Measurements from ENCODE around the gene IRX3. TPM values are rescaled to one million over a fixed set of nuclear protein-coding genes. Genes with fewer than 3 reads are reported as not detected.

IRX3 gene
- total RNA-seq, 2 donors from 2014 or later = 33.2 to 95.1 TPM

DNA sequence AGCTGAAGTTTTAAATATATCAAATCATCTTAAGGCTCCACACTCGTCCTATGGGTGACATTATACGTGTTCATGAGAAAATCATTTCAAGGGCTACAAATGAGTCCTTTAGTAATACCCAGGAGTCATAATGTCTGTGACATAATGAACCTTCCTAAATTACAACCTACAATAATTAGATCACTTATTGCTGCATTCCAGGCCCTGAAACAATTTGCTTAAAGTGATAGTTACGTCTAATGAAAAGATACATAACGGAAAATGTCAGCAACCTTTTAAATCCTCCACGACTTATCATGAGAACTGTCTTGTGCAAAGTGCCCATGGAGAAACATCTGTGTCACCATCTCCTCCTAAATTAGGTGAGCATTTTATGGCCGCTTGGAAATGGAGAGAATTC lies 43.4 kb downstream of the IRX3 start:
- no peak for TF ChIP-seq POLR2A (IDR thresholded peaks at IDR 0.05)
- no peak for DNase-seq (ENCODE audit: low spot score)
- H3K4me1 ChIP-seq (replicated peaks) = no peaks in the 10 kb centered on the region
- intact Hi-C loops (cut with DNase I) = no loop called here
- H3K36me3 ChIP-seq = no peaks in the 10 kb centered on the region
- 89% methylated on average over 6 of the region's 6 CpGs for WGBS
- H3K27me3 ChIP-seq (replicated peaks; ENCODE audit: insufficient read depth) = no peaks in the 10 kb centered on the region
- H3K9me3 ChIP-seq = no peaks in the 10 kb centered on the region
- no peak overlapping the region for H3K4me3 ChIP-seq
- no peak overlapping the region for H3K27ac ChIP-seq

DNA sequence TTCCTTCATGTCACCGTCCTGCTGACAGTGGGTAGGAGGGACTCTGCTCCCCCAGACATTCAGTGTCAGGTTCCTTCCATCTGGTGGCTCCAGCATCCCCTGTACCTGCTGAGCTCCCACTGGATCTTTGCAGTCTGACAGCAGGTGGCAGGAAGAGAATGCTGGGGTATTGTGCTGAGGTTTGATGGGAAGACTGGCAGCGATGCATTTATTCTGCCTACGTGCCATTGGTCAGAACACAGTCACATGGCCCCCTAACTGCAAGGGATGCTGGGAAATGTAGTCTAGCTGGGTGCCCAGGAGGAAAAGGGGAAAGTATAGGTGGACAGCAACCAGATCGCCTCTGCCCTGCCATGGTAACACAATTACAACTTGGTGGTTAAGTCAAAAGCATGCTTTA lies 44.4 kb downstream of the IRX3 start:
- intact Hi-C loops (cut with DNase I) = no loop called here
- peak; percentile 7 for DNase-seq (ENCODE audit: low spot score)
- H3K4me3 ChIP-seq = no peak overlapping the region
- TF ChIP-seq, protein P1, sequence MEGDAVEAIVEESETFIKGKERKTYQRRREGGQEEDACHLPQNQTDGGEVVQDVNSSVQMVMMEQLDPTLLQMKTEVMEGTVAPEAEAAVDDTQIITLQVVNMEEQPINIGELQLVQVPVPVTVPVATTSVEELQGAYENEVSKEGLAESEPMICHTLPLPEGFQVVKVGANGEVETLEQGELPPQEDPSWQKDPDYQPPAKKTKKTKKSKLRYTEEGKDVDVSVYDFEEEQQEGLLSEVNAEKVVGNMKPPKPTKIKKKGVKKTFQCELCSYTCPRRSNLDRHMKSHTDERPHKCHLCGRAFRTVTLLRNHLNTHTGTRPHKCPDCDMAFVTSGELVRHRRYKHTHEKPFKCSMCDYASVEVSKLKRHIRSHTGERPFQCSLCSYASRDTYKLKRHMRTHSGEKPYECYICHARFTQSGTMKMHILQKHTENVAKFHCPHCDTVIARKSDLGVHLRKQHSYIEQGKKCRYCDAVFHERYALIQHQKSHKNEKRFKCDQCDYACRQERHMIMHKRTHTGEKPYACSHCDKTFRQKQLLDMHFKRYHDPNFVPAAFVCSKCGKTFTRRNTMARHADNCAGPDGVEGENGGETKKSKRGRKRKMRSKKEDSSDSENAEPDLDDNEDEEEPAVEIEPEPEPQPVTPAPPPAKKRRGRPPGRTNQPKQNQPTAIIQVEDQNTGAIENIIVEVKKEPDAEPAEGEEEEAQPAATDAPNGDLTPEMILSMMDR (IDR thresholded peaks at IDR 0.05) = no peak
- TF ChIP-seq POLR2AphosphoS5 (IDR thresholded peaks at IDR 0.05) (no peak), POLR2A (IDR thresholded peaks at IDR 0.05) (no peak)
- H3K27ac ChIP-seq = no peak overlapping the region
- H3K4me1 ChIP-seq (replicated peaks) = no peaks in the 10 kb centered on the region
- no peaks in the 10 kb centered on the region for H3K27me3 ChIP-seq (replicated peaks; ENCODE audit: insufficient read depth)
- H3K36me3 ChIP-seq = no peaks in the 10 kb centered on the region
- WGBS = 75% methylated on average over 4 of the region's 4 CpGs
- no peaks in the 10 kb centered on the region for H3K9me3 ChIP-seq

DNA sequence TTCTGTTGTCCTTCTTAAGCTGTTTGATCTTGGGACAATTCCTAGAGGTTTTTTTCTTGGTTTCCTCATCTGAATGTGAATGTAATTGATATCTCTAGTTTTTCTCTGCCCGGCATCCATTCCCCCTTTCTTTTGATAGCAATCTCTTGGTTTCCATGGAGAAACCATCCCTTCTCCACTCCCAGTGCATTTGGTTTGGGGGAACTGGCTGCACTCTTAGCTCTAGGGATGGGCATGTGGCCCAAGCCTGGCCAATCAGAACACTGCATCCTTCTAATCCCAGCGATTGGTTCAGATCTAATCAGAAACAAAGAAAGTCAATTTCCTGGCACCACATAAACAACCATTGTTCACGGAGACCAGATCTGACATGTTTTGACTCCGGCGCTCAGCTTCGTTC lies 45.1 kb downstream of the IRX3 start:
- H3K9me3 ChIP-seq = no peaks in the 10 kb centered on the region
- intact Hi-C loops (cut with DNase I) = no loop called here
- DNase-seq (ENCODE audit: low spot score) = no peak
- 54% methylated on average over 6 of the region's 6 CpGs for WGBS
- no peaks in the 10 kb centered on the region for H3K36me3 ChIP-seq
- TF ChIP-seq POLR2AphosphoS5 (IDR thresholded peaks at IDR 0.05) (no peak), POLR2A (IDR thresholded peaks at IDR 0.05) (no peak)
- TF ChIP-seq, protein P1 (IDR thresholded peaks at IDR 0.05) = no peak
- H3K4me3 ChIP-seq = no peak overlapping the region
- no peaks in the 10 kb centered on the region for H3K27me3 ChIP-seq (replicated peaks; ENCODE audit: insufficient read depth)
- no peaks in the 10 kb centered on the region for H3K4me1 ChIP-seq (replicated peaks)
- no peak overlapping the region for H3K27ac ChIP-seq

DNA sequence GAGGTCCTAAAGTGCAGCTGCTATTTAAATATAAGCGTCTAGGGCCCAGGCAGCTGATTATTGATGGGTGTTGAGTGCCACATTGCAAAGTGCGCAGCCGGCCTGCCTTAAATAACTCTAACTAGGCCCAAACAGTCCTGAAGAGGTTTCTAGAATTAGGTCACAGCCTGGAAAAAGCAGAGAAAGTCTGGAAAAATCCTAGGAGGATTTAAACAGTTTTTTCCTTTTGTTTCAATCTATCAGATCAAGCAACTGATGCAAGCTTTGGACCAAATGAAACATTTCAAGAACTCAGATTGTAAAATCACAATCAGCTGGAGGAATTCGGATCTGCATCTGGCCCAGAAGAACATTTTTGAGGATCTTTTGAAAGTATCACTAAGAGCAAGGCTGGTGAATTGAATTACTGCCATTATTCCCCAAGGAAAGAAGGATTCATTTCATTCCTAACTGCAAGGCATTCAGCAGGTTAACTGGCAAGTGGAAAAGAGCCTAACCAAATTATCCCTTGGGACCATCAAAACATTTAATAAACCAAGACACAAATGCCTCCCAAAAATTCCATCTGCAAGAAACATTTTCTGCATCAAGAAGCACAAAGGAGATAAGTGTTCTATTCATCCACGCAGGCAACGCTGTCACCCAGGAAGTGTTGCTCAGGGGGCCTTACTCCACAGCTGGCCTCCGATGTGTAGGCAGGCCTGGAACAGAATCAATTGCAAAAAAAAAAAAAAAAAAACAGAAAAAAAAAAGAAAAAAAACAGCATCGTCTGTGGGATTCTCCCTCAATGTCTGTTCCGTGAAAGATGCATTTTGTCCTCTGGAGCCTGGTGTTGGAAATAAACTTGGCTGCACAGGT lies 46.1 kb downstream of the IRX3 start:
- intact Hi-C loops (cut with DNase I) = no loop called here

DNA sequence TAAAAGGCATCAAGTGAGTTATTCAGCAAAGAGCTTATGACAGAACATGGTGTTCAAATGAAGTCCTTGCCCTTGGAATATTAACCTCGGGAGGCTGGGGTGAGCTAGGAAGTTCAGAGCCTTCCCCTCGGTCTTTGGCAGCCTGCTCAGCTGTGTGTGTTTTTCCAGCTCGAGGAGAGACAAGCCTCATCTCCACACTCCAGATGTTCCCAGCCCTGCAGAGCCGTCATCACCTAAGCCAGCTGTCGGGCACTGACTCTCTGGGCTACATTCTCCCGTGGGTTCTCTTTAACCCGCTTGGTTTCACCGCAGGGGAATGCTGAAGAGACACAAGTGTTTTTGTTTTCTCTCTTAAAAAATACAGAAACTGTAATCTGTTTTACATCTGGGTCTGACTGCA lies 47.1 kb downstream of the IRX3 start:
- H3K36me3 ChIP-seq = no peaks in the 10 kb centered on the region
- no peaks in the 10 kb centered on the region for H3K27me3 ChIP-seq (replicated peaks; ENCODE audit: insufficient read depth)
- no peak overlapping the region for H3K27ac ChIP-seq
- H3K4me3 ChIP-seq = no peak overlapping the region
- intact Hi-C loops (cut with DNase I) = no loop called here
- TF ChIP-seq POLR2AphosphoS5 (IDR thresholded peaks at IDR 0.05) (no peak), POLR2A (IDR thresholded peaks at IDR 0.05) (no peak)
- TF ChIP-seq, protein P1 (IDR thresholded peaks at IDR 0.05) = no peak
- no peaks in the 10 kb centered on the region for H3K9me3 ChIP-seq
- no peaks in the 10 kb centered on the region for H3K4me1 ChIP-seq (replicated peaks)
- no peak for DNase-seq (ENCODE audit: low spot score)
- 57% methylated on average over 8 of the region's 8 CpGs for WGBS

More for the DNA sequence above, 46.1 kb downstream of the IRX3 start:
- no peaks in the 10 kb centered on the region for H3K27me3 ChIP-seq (replicated peaks; ENCODE audit: insufficient read depth)
- H3K4me3 ChIP-seq = no peak overlapping the region
- H3K36me3 ChIP-seq = no peaks in the 10 kb centered on the region
- H3K4me1 ChIP-seq (replicated peaks) = no peaks in the 10 kb centered on the region
- H3K9me3 ChIP-seq = no peaks in the 10 kb centered on the region
- TF ChIP-seq POLR2A (IDR thresholded peaks at IDR 0.05) (no peak), POLR2AphosphoS5 (IDR thresholded peaks at IDR 0.05) (no peak)
- TF ChIP-seq, protein P1 (IDR thresholded peaks at IDR 0.05) = no peak
- WGBS = 55% methylated on average over 9 of the region's 9 CpGs
- DNase-seq (ENCODE audit: low spot score) = no peak
- H3K27ac ChIP-seq = no peak overlapping the region

Data from prostate gland (tissue), 2 donors.